Parathyroid adenoma (tissue), 2 donors: ENCODE measurements around the gene FAM227A.

ENCODE experiments used
- H2AFZ ChIP-seq: fragments of 300-600 bp; sonication (generic); one replicate; pipeline ENCODE4 v1.7.0; 2017; ENCODE audit warnings: antibody characterized with exemption, mild to moderate bottlenecking
- H3K27ac ChIP-seq: fragments of 300-600 bp; sonication (generic); one replicate; pipeline ENCODE4 v1.7.0; 2017
- H3K27me3 ChIP-seq: fragments of 300-600 bp; sonication (generic); one replicate; pipeline ENCODE4 v1.7.0; 2017; ENCODE audit warnings: low read length; ENCODE audit not compliant: control insufficient read depth, insufficient read depth
- H3K36me3 ChIP-seq: fragments of 300-600 bp; sonication (generic); one replicate; pipeline ENCODE4 v1.7.0; 2017; ENCODE audit warnings: low read length; ENCODE audit not compliant: control insufficient read depth, insufficient read depth
- H3K4me1 ChIP-seq: fragments of 300-600 bp; sonication (generic); one replicate; pipeline ENCODE4 v1.7.0; 2017; ENCODE audit warnings: control low read depth
- H3K4me2 ChIP-seq: fragments of 300-600 bp; sonication (generic); one replicate; pipeline ENCODE4 v1.7.0; 2017; ENCODE audit warnings: low read length
- H3K4me3 ChIP-seq: fragments of 300-600 bp; sonication (generic); one replicate; pipeline ENCODE4 v1.7.0; 2017; ENCODE audit warnings: low read depth, low read length
- H3K79me2 ChIP-seq: fragments of 300-600 bp; sonication (generic); one replicate; pipeline ENCODE4 v1.7.0; 2017; ENCODE audit warnings: control low read depth
- H3K9ac ChIP-seq: fragments of 300-600 bp; sonication (generic); one replicate; pipeline ENCODE4 v1.7.0; 2017; ENCODE audit warnings: mild to moderate bottlenecking
- H3K9me3 ChIP-seq: fragments of 300-600 bp; sonication (generic); one replicate; pipeline ENCODE4 v1.7.0; 2017; ENCODE audit warnings: low read length; ENCODE audit not compliant: control insufficient read depth
- CTCF ChIP-seq: fragments of 300-600 bp; sonication (generic); IDR thresholded peaks from one replicate; pipeline ENCODE4 v1.7.0; 2017; ENCODE audit warnings: antibody characterized with exemption, mild to moderate bottlenecking
- donor health status: primary hyperparathyroidism.

Gene FAM227A

GRCh38 chr22:38700270-38700788 lies 44.1 kb upstream of the FAM227A start:
- H3K4me1 ChIP-seq: peaks cover 18% of the 10 kb centered on the region
- H3K79me2 ChIP-seq: peaks cover 8% of the 10 kb centered on the region
- no peak for TF ChIP-seq CTCF
- peak overlapping the region; percentile 85 for H3K27ac ChIP-seq
- H3K36me3 ChIP-seq: no peaks in the 10 kb centered on the region
- peak overlapping the region; percentile 87 for H3K4me3 ChIP-seq
- peak overlapping the region; percentile 46 for H3K9ac ChIP-seq
- no peaks in the 10 kb centered on the region for H3K9me3 ChIP-seq
- H3K27me3 ChIP-seq: no peaks in the 10 kb centered on the region
- H2AFZ ChIP-seq: peak overlapping the region; percentile 92
- peak overlapping the region; percentile 99 for H3K4me2 ChIP-seq

GRCh38 chr22:38699784-38700183 lies 43.6 kb upstream of the FAM227A start:
- Histone ChIP-seq H2AFZ (no peak overlapping the region), H3K79me2 (peaks cover 8% of the 10 kb centered on the region), H3K4me1 (peaks cover 17% of the 10 kb centered on the region), H3K27ac (peak overlapping the region; percentile 85), H3K27me3 (no peaks in the 10 kb centered on the region), H3K4me3 (peak overlapping the region; percentile 87), H3K4me2 (peak overlapping the region; percentile 99), H3K9me3 (no peaks in the 10 kb centered on the region), H3K9ac (no peak overlapping the region), H3K36me3 (no peaks in the 10 kb centered on the region)
- TF ChIP-seq CTCF: no peak

GRCh38 chr22:38699143-38699542 lies 43.0 kb upstream of the FAM227A start:
- Histone ChIP-seq H2AFZ (no peak overlapping the region), H3K4me2 (peak overlapping the region; percentile 99), H3K9me3 (no peaks in the 10 kb centered on the region), H3K27me3 (no peaks in the 10 kb centered on the region), H3K27ac (no peak overlapping the region), H3K9ac (no peak overlapping the region), H3K4me1 (peaks cover 13% of the 10 kb centered on the region), H3K4me3 (peak overlapping the region; percentile 87), H3K36me3 (no peaks in the 10 kb centered on the region), H3K79me2 (peaks cover 8% of the 10 kb centered on the region)
- TF ChIP-seq CTCF: no peak

GRCh38 chr22:38698407-38699094 lies 42.4 kb upstream of the FAM227A start:
- H3K4me3 ChIP-seq: no peak overlapping the region
- no peak overlapping the region for H3K9ac ChIP-seq
- no peak overlapping the region for H3K27ac ChIP-seq
- H3K4me2 ChIP-seq: peak overlapping the region; percentile 99
- H2AFZ ChIP-seq: no peak overlapping the region
- H3K36me3 ChIP-seq: no peaks in the 10 kb centered on the region
- H3K4me1 ChIP-seq: peaks cover 13% of the 10 kb centered on the region
- no peaks in the 10 kb centered on the region for H3K9me3 ChIP-seq
- peaks cover 9% of the 10 kb centered on the region for H3K79me2 ChIP-seq
- no peak for TF ChIP-seq CTCF
- no peaks in the 10 kb centered on the region for H3K27me3 ChIP-seq
